ENCODE results near the gene TMC3. TPM values are rescaled to one million over a fixed set of nuclear protein-coding genes. Genes with fewer than 3 reads are reported as not detected.

Gene TMC3
- total and polyA plus RNA-seq, 9 of the 15 experiments (the other 6 are each of a cell fraction or from before 2014, with no cell fraction given), result 0.01 to 0.14 TPM; not detected in 7

DNA sequence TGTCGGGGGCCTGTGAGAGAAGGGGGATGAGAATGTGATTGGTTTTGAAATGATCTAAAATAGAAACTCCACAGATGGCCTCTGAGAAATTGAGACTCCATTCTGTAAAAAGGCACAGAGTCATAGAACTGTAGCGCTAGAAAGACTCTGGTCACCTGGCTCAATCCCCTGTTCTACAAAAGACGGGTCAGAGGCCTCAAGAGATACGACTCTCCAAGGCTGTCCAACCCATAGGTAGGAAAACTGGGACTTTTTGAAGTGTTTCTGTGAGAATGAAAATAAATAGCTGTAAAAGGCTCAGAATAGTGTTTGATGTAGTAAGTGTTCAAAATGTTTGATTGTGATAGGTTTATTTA, 11.7 kb upstream of the TMC3 start (continued):
- TF ChIP-seq, protein P1, sequence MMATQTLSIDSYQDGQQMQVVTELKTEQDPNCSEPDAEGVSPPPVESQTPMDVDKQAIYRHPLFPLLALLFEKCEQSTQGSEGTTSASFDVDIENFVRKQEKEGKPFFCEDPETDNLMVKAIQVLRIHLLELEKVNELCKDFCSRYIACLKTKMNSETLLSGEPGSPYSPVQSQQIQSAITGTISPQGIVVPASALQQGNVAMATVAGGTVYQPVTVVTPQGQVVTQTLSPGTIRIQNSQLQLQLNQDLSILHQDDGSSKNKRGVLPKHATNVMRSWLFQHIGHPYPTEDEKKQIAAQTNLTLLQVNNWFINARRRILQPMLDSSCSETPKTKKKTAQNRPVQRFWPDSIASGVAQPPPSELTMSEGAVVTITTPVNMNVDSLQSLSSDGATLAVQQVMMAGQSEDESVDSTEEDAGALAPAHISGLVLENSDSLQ (IDR thresholded peaks at IDR 0.05), result no peak
- TF ChIP-seq, protein P2, sequence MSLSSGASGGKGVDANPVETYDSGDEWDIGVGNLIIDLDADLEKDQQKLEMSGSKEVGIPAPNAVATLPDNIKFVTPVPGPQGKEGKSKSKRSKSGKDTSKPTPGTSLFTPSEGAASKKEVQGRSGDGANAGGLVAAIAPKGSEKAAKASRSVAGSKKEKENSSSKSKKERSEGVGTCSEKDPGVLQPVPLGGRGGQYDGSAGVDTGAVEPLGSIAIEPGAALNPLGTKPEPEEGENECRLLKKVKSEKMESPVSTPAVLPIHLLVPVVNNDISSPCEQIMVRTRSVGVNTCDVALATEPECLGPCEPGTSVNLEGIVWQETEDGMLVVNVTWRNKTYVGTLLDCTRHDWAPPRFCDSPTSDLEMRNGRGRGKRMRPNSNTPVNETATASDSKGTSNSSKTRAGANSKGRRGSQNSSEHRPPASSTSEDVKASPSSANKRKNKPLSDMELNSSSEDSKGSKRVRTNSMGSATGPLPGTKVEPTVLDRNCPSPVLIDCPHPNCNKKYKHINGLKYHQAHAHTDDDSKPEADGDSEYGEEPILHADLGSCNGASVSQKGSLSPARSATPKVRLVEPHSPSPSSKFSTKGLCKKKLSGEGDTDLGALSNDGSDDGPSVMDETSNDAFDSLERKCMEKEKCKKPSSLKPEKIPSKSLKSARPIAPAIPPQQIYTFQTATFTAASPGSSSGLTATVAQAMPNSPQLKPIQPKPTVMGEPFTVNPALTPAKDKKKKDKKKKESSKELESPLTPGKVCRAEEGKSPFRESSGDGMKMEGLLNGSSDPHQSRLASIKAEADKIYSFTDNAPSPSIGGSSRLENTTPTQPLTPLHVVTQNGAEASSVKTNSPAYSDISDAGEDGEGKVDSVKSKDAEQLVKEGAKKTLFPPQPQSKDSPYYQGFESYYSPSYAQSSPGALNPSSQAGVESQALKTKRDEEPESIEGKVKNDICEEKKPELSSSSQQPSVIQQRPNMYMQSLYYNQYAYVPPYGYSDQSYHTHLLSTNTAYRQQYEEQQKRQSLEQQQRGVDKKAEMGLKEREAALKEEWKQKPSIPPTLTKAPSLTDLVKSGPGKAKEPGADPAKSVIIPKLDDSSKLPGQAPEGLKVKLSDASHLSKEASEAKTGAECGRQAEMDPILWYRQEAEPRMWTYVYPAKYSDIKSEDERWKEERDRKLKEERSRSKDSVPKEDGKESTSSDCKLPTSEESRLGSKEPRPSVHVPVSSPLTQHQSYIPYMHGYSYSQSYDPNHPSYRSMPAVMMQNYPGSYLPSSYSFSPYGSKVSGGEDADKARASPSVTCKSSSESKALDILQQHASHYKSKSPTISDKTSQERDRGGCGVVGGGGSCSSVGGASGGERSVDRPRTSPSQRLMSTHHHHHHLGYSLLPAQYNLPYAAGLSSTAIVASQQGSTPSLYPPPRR (CRISPR knock-in tag; IDR thresholded peaks at IDR 0.05; ENCODE audit: borderline replicate concordance), result no peak
- no peak for TF ChIP-seq BCLAF1 (IDR thresholded peaks at IDR 0.05; ENCODE audit: borderline replicate concordance in 1 of 2, control insufficient read depth in 1 of 2, low read depth in 2 of 2, low read length in 1 of 2)
- no peak for TF ChIP-seq NCOR1 (IDR thresholded peaks at IDR 0.05)
- TF ChIP-seq GTF2B (IDR thresholded peaks at IDR 0.05; ENCODE audit: extremely low read depth, insufficient read length), result no peak
- no peak for TF ChIP-seq TEAD1 (CRISPR knock-in tag; IDR thresholded peaks at IDR 0.05)
- TF ChIP-seq ZNF316 (IDR thresholded peaks at IDR 0.05), result no peak
- TF ChIP-seq KDM5B (IDR thresholded peaks at IDR 0.05; ENCODE audit: insufficient replicate concordance, low read depth, low read length), result no peak
- no peak for TF ChIP-seq RHOXF2B (CRISPR knock-in tag; conservative IDR thresholded peaks at IDR 0.05)
